SK-N-SH treated with all-trans-retinoic acid at 6 μM for 48 hours (cell line): ENCODE measurements around the gene TEX11.
"Not testable (repeated sequence)": the region's sequence is repeated elsewhere in the genome, so short reads cannot be mapped to it uniquely, and the experiment has no call there.

Experiments
- ATAC-seq: fragments of 200-7000 bp; cut with Tn5 transposase; 3 replicates; pipeline ENCODE4 v1.9.1; 2020; ENCODE audit warnings: mild to moderate bottlenecking, moderate library complexity
- BACH2 ChIP-seq: fragments of 250-450 bp; sonication (Bioruptor Pico); IDR thresholded peaks from 2 replicates; pipeline ENCODE4 v1.9.0; 2021; ENCODE audit warnings: mild to moderate bottlenecking, borderline replicate concordance
- CSDC2 ChIP-seq: fragments of 250-450 bp; sonication (Bioruptor Pico); IDR thresholded peaks from 2 replicates; pipeline ENCODE4 v1.5.0; 2020; ENCODE audit warnings: mild to moderate bottlenecking, moderate library complexity
- ESRRG ChIP-seq: fragments of 250-450 bp; sonication (Bioruptor Pico); IDR thresholded peaks from 2 replicates; pipeline ENCODE4 v1.6.1; 2021; ENCODE audit warnings: mild to moderate bottlenecking
- ISL1 ChIP-seq: fragments of 250-450 bp; sonication (Bioruptor Pico); IDR thresholded peaks from 2 replicates; pipeline ENCODE4 v2.1.2; 2022; ENCODE audit warnings: mild to moderate bottlenecking, moderate library complexity
- PPARA ChIP-seq: fragments of 250-450 bp; sonication (Bioruptor Pico); IDR thresholded peaks from 2 replicates; pipeline ENCODE4 v1.5.0; 2020; ENCODE audit warnings: mild to moderate bottlenecking, borderline replicate concordance
- RARB ChIP-seq: fragments of 250-450 bp; sonication (Bioruptor Pico); IDR thresholded peaks from 2 replicates; pipeline ENCODE4 v1.8.0; 2021; ENCODE audit warnings: mild to moderate bottlenecking, moderate library complexity
- SNAI2 ChIP-seq: fragments of 250-450 bp; sonication (Bioruptor Pico); IDR thresholded peaks from 2 replicates; pipeline ENCODE4 v1.5.0; 2020; ENCODE audit warnings: mild to moderate bottlenecking, moderate library complexity
- TCF4 ChIP-seq: fragments of 250-450 bp; sonication (Bioruptor Pico); IDR thresholded peaks from 2 replicates; pipeline ENCODE4 v1.8.0; 2021; ENCODE audit warnings: mild to moderate bottlenecking, moderate library complexity, borderline replicate concordance
- ZC3H10 ChIP-seq: fragments of 250-450 bp; sonication (Bioruptor Pico); IDR thresholded peaks from 2 replicates; pipeline ENCODE4 v1.5.1; 2021; ENCODE audit warnings: mild to moderate bottlenecking, moderate library complexity
- ZFP3 ChIP-seq: fragments of 250-450 bp; sonication (Bioruptor Pico); IDR thresholded peaks from 2 replicates; pipeline ENCODE4 v1.5.0; 2020; ENCODE audit warnings: mild to moderate bottlenecking, moderate library complexity
- ZFP30 ChIP-seq: fragments of 450-650 bp; formaldehyde crosslinking; IDR thresholded peaks from 2 replicates; pipeline ENCODE4 v1.5.0; 2022; ENCODE audit warnings: mild to moderate bottlenecking, moderate library complexity
- ZNF565 ChIP-seq: fragments of 450-650 bp; formaldehyde crosslinking; conservative IDR thresholded peaks from 2 replicates; pipeline ENCODE4 v1.5.0; 2020; ENCODE audit warnings: low read depth, mild to moderate bottlenecking, moderate library complexity
- ZNF8 ChIP-seq: fragments of 450-650 bp; formaldehyde crosslinking; IDR thresholded peaks from 2 replicates; pipeline ENCODE4 v1.5.0; 2020; ENCODE audit warnings: mild to moderate bottlenecking, moderate library complexity
- TF ChIP-seq, protein P1 (sequence below): fragments of 250-450 bp; sonication (Bioruptor Pico); IDR thresholded peaks from 2 replicates; pipeline ENCODE4 v1.5.1; 2021; ENCODE audit warnings: mild to moderate bottlenecking, moderate library complexity
- TF ChIP-seq, protein P2 (sequence below): fragments of 250-450 bp; sonication (Bioruptor Pico); IDR thresholded peaks from 2 replicates; pipeline ENCODE4 v1.8.0; 2021; ENCODE audit warnings: low read depth, mild to moderate bottlenecking, moderate library complexity, borderline replicate concordance
- TF ChIP-seq, protein P3 (sequence below): fragments of 250-450 bp; sonication (Bioruptor Pico); IDR thresholded peaks from 2 replicates; pipeline ENCODE4 v1.5.0; 2020; ENCODE audit warnings: mild to moderate bottlenecking, moderate library complexity
- TF ChIP-seq, protein P4 (sequence below): fragments of 250-450 bp; sonication (Bioruptor Pico); IDR thresholded peaks from 2 replicates; pipeline ENCODE4 v1.8.0; 2020; ENCODE audit warnings: mild to moderate bottlenecking, moderate library complexity, borderline replicate concordance

TEX11 gene

DNA sequence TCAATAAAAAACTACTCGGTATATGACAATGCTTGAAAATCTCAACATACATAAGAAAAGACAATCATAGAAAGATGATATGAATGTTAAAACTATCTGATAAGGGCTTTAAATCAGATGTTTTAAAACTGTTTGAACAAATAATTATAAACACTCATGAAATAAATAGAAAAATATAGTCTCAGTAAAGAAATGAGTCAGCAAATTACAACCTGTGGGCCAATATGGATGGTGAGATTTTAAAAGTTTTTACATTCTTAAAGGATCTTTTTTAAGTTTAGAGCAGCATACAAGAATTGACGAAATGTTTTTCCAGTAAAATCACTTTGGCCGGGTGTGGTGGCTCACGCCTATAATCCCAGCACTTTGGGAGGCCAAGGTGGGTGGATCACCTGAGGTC is 83.1 kb downstream of the TEX11 start:
- no peak for ATAC-seq
- no peak for TF ChIP-seq BACH2 (CRISPR knock-in tag)
- no peak for TF ChIP-seq ZNF8
- TF ChIP-seq RARB (CRISPR knock-in tag), result no peak
- no peak for TF ChIP-seq ZC3H10
- TF ChIP-seq, protein P1, sequence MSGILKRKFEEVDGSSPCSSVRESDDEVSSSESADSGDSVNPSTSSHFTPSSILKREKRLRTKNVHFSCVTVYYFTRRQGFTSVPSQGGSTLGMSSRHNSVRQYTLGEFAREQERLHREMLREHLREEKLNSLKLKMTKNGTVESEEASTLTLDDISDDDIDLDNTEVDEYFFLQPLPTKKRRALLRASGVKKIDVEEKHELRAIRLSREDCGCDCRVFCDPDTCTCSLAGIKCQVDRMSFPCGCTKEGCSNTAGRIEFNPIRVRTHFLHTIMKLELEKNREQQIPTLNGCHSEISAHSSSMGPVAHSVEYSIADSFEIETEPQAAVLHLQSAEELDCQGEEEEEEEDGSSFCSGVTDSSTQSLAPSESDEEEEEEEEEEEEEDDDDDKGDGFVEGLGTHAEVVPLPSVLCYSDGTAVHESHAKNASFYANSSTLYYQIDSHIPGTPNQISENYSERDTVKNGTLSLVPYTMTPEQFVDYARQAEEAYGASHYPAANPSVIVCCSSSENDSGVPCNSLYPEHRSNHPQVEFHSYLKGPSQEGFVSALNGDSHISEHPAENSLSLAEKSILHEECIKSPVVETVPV, result no peak
- TF ChIP-seq, protein P2, sequence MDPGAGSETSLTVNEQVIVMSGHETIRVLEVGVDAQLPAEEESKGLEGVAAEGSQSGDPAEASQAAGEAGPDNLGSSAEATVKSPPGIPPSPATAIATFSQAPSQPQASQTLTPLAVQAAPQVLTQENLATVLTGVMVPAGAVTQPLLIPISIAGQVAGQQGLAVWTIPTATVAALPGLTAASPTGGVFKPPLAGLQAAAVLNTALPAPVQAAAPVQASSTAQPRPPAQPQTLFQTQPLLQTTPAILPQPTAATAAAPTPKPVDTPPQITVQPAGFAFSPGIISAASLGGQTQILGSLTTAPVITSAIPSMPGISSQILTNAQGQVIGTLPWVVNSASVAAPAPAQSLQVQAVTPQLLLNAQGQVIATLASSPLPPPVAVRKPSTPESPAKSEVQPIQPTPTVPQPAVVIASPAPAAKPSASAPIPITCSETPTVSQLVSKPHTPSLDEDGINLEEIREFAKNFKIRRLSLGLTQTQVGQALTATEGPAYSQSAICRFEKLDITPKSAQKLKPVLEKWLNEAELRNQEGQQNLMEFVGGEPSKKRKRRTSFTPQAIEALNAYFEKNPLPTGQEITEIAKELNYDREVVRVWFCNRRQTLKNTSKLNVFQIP (CRISPR knock-in tag), result no peak
- no peak for TF ChIP-seq TCF4 (CRISPR knock-in tag)
- TF ChIP-seq ESRRG (CRISPR knock-in tag), result no peak
- TF ChIP-seq PPARA, result no peak
- no peak for TF ChIP-seq ZFP30 (CRISPR knock-in tag)
- TF ChIP-seq ISL1 (CRISPR knock-in tag), result no peak
- TF ChIP-seq SNAI2 (CRISPR knock-in tag), result no peak

DNA sequence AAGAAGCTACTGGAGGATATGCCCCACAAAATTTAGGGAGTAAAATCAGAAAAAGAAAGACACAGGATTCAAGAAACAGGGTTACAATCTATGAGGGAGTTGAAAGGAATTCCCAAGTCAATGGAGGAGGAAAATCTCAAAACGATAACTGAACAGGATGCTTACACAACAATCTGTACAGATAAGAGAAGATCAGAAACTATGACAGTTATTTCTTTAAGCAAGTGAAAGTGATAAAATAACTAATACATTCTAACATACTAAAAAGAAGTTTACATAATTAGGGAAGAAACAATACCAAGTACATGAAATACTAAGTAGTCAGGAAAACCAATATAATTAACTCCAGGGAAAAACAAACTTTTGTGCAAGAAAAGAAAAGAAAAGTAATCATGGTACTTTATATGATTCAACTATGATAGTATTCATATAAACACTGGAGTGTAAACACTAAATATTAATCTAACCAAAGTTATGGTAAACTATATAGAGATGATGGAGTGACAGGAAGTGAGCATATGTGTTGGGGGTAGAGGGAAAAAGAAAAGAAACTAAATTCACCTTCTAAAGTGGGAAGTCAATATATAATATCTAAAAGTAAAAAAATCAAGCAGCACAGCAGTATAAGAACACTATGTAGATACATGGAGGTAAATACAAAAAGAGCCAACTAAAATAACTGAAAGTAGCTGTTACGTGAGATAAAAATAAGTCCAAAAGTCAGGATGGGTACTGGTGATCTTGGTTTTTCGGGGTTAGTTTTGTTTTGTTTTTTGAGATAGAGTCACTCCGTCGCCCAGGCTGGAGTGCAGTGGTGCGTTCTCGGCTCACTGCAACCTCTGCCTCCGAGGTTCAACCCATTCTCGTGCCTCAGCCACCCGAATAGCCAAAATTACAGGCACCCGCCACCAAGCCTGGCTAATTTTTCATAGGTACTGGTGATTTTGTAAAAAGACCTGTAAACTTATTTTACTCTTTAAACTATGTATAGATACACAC is 99.3 kb downstream of the TEX11 start:
- no peak for TF ChIP-seq RARB (CRISPR knock-in tag)
- no peak for TF ChIP-seq SNAI2 (CRISPR knock-in tag)
- no peak for TF ChIP-seq ZNF8
- TF ChIP-seq ZFP3, result no peak
- no peak for TF ChIP-seq ESRRG (CRISPR knock-in tag)
- TF ChIP-seq CSDC2 (CRISPR knock-in tag), result no peak
- no peak for ATAC-seq

DNA sequence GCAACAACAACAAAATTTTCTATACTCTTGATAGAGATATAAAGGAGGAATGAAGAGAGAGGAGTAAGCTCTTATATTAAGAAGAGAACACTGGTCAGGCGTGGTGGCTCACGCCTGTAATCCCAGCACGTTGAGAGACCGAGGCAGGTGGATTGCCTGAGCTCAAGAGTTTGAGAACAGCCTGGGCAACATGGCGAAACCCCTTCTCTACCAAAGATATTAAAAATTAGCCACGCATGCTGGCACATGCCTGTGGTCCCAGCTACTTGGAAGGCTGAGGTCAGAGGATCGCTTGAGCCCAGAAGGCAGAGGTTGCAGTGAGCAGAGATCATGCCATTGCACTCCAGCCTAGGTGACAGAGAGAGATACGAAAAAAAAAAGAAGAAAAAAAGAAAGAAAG is 102.4 kb downstream of the TEX11 start:
- no peak for ATAC-seq
- TF ChIP-seq, protein P1, result no peak
- TF ChIP-seq ESRRG (CRISPR knock-in tag), result no peak
- no peak for TF ChIP-seq TCF4 (CRISPR knock-in tag)
- no peak for TF ChIP-seq BACH2 (CRISPR knock-in tag)
- TF ChIP-seq, protein P3, sequence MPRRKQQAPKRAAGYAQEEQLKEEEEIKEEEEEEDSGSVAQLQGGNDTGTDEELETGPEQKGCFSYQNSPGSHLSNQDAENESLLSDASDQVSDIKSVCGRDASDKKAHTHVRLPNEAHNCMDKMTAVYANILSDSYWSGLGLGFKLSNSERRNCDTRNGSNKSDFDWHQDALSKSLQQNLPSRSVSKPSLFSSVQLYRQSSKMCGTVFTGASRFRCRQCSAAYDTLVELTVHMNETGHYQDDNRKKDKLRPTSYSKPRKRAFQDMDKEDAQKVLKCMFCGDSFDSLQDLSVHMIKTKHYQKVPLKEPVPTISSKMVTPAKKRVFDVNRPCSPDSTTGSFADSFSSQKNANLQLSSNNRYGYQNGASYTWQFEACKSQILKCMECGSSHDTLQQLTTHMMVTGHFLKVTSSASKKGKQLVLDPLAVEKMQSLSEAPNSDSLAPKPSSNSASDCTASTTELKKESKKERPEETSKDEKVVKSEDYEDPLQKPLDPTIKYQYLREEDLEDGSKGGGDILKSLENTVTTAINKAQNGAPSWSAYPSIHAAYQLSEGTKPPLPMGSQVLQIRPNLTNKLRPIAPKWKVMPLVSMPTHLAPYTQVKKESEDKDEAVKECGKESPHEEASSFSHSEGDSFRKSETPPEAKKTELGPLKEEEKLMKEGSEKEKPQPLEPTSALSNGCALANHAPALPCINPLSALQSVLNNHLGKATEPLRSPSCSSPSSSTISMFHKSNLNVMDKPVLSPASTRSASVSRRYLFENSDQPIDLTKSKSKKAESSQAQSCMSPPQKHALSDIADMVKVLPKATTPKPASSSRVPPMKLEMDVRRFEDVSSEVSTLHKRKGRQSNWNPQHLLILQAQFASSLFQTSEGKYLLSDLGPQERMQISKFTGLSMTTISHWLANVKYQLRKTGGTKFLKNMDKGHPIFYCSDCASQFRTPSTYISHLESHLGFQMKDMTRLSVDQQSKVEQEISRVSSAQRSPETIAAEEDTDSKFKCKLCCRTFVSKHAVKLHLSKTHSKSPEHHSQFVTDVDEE (CRISPR knock-in tag), result no peak
- no peak for TF ChIP-seq ZFP3
- TF ChIP-seq ZNF8, result no peak
- TF ChIP-seq ZNF565 (CRISPR knock-in tag), result no peak
- TF ChIP-seq, protein P4, sequence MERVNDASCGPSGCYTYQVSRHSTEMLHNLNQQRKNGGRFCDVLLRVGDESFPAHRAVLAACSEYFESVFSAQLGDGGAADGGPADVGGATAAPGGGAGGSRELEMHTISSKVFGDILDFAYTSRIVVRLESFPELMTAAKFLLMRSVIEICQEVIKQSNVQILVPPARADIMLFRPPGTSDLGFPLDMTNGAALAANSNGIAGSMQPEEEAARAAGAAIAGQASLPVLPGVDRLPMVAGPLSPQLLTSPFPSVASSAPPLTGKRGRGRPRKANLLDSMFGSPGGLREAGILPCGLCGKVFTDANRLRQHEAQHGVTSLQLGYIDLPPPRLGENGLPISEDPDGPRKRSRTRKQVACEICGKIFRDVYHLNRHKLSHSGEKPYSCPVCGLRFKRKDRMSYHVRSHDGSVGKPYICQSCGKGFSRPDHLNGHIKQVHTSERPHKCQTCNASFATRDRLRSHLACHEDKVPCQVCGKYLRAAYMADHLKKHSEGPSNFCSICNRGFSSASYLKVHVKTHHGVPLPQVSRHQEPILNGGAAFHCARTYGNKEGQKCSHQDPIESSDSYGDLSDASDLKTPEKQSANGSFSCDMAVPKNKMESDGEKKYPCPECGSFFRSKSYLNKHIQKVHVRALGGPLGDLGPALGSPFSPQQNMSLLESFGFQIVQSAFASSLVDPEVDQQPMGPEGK, result no peak

DNA sequence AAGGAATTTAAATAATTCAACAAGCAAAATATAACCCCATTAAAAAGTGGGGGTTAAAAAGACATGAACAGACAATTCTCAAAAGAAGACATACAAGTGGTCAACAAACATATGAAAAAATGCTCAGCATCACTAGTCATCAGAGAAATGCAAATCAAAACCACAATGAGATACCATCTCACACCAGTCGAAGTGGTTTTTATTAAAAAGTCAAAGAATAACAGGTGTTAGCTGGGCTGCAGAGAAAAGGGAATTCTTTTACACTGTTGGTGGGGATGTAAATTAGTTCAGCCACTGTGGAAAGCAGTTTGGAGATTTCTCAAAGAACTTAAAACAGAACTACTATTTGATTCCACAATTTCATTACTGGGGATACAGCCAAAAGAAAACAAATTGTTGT is 111.8 kb downstream of the TEX11 start:
- not testable (repeated sequence) for ATAC-seq
